Right lobe of liver (tissue), 4 donors: ENCODE results near the gene C1QTNF9B.

Experiments
- POLR2A ChIP-seq: fragments of 450-650 bp; IDR thresholded peaks from one replicate; pipeline ENCODE4 v1.6.1; 2017; ENCODE audit warnings: antibody characterized with exemption, mild to moderate bottlenecking
- TF ChIP-seq, protein P1 (sequence below), 4 donors: fragments of 200-600 bp in 3 of 4; fragments of 450-650 bp in 1 of 4; IDR thresholded peaks; one replicate each; pipeline versions ENCODE4 v1.5.1 to v1.8.0; 2016 to 2022; ENCODE audit warnings: antibody characterized with exemption in 4 of 4, mild to moderate bottlenecking in 2 of 4
- donor health status: DM: no; HTN: no; CAD: no.
- donor health status: DM: no; HTN: no; CAD: no.
- donor health status: DM: no; HTN: yes; CAD: no.

DNA sequence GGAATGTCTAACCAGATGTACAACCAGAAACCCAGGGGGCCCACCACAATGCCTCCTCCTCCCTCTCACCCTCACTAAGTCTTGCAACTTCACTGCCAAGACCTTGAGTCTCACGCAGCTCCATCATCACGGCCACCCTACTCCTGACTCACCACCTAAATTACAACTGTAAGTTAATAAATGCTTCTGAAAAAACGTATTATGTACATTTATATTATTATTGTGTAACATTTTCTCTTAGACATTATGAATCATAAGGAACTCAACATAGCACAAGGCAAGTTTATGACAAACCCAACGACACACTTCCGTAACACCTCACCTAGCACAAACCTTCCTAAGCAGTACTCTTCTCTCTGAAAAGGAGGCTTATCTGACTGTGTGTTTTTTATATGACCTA, 28.8 kb downstream of the C1QTNF9B start:
- TF ChIP-seq, protein P1, sequence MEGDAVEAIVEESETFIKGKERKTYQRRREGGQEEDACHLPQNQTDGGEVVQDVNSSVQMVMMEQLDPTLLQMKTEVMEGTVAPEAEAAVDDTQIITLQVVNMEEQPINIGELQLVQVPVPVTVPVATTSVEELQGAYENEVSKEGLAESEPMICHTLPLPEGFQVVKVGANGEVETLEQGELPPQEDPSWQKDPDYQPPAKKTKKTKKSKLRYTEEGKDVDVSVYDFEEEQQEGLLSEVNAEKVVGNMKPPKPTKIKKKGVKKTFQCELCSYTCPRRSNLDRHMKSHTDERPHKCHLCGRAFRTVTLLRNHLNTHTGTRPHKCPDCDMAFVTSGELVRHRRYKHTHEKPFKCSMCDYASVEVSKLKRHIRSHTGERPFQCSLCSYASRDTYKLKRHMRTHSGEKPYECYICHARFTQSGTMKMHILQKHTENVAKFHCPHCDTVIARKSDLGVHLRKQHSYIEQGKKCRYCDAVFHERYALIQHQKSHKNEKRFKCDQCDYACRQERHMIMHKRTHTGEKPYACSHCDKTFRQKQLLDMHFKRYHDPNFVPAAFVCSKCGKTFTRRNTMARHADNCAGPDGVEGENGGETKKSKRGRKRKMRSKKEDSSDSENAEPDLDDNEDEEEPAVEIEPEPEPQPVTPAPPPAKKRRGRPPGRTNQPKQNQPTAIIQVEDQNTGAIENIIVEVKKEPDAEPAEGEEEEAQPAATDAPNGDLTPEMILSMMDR (IDR thresholded peaks at IDR 0.05), result no peak
- TF ChIP-seq POLR2A, result no peak
